ENCODE results near the gene SCP2D1. TPM values are rescaled to one million over a fixed set of nuclear protein-coding genes. Genes with fewer than 3 reads are reported as not detected.

Gene SCP2D1
- total RNA-seq, 4 donors from 2014 or later, result not detected

DNA sequence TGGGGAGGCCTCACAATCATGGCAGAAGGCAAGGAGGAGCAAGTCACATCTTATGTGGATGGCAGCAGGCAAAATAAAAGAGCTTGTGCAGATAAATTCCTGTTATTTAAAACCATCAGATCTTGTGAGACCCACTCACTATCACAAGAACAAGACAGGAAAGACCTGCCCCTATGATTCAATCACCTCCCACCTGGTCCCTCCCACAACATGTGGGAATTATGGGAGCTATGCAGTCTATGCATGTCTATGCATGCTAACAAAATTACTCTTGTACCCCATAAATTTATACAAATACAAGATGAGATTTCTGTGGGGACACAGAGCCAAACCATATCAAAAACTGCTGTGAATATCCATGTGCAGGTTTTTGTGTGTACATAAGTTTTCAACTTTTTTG, 25.6 kb upstream of the SCP2D1 start:
- DNase-seq, result no peak
- H3K9me3 ChIP-seq, result no peaks in the 10 kb centered on the region
- intact Hi-C loops (cut with DNase I; ENCODE audit: low total_unique reads), result no loop called here

DNA sequence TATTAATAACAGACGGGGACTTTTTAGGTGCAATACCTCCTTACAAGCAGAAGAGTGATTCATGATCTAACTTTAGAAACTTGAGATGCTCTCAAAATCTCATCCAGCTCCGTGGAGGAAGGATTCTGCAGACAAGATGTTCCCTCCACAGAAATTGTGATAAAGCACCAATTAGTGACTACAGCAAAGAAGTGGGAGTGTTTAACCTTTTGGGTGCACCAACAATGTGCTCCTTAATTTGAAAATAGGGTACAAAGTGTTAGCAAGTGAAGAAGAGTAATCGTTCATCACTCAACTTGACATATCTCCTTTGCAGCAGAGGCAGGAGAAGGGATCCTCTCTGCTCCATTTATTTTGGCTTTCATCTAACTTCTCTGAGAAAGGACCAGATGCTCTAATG, 22.8 kb upstream of the SCP2D1 start:
- Histone ChIP-seq H3K4me1 (no peaks in the 10 kb centered on the region), H3K27ac (peak overlapping the region; percentile 25 to 56), H3K36me3 (no peaks in the 10 kb centered on the region), H3K4me3 (no peak overlapping the region), H3K27me3 (no peaks in the 10 kb centered on the region), H3K9me3 (no peaks in the 10 kb centered on the region)
- TF ChIP-seq, protein P1, sequence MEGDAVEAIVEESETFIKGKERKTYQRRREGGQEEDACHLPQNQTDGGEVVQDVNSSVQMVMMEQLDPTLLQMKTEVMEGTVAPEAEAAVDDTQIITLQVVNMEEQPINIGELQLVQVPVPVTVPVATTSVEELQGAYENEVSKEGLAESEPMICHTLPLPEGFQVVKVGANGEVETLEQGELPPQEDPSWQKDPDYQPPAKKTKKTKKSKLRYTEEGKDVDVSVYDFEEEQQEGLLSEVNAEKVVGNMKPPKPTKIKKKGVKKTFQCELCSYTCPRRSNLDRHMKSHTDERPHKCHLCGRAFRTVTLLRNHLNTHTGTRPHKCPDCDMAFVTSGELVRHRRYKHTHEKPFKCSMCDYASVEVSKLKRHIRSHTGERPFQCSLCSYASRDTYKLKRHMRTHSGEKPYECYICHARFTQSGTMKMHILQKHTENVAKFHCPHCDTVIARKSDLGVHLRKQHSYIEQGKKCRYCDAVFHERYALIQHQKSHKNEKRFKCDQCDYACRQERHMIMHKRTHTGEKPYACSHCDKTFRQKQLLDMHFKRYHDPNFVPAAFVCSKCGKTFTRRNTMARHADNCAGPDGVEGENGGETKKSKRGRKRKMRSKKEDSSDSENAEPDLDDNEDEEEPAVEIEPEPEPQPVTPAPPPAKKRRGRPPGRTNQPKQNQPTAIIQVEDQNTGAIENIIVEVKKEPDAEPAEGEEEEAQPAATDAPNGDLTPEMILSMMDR (IDR thresholded peaks at IDR 0.05), result no peak
- TF ChIP-seq POLR2A (IDR thresholded peaks at IDR 0.05), result no peak
- intact Hi-C loops (cut with DNase I; ENCODE audit: low total_unique reads), result no loop called here
- peak in 1 of 2 donors; percentile 32 for DNase-seq

More for the DNA sequence above, 25.6 kb upstream of the SCP2D1 start:
- TF ChIP-seq, protein P1 (IDR thresholded peaks at IDR 0.05), result no peak
- no peak for TF ChIP-seq POLR2A (IDR thresholded peaks at IDR 0.05)
- no peak overlapping the region for H3K27ac ChIP-seq
- H3K4me3 ChIP-seq, result no peak overlapping the region
- H3K4me1 ChIP-seq, result no peaks in the 10 kb centered on the region
- no peaks in the 10 kb centered on the region for H3K27me3 ChIP-seq
- no peaks in the 10 kb centered on the region for H3K36me3 ChIP-seq

DNA sequence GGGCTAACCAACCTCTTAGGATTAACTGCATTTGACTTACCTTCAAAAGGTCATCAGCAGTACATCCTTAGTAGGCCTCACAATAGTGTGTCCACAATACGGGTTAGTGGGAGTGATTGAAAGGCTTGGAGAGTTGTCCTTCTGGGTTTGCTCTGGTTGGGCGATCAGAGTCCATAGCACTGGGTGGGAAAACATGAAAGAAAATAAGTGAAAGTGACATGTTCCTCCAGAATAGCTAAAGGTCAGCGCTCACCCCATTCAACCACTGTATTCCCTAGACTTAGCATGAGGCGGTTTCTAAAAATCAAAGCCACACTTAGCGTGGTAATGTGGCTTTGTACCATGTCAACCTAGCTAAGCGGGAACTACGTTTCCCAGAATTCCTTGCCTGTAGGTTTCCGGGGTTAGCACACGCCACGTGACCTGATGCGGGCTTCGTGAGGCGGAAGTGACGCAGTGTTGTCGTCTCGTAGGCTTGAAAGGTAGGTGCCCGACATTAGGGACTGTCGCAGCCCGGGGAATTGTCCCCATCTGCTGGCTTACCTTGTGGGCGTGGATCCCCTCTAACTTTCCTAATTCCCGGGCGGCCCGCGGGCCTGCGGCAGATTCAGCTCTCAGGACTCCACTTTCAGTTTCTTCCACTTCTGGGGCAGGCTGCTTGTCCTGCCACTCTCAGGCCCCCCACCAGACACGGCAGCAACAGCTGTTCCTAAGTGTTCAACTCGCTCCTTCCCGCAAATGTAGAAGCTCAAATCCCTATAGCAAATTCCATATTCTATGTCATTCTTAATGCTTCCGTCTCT, 19.8 kb upstream of the SCP2D1 start:
- Histone ChIP-seq H3K4me1 (no peaks in the 10 kb centered on the region), H3K27ac (peak overlapping the region; percentile 90 to 94)

DNA sequence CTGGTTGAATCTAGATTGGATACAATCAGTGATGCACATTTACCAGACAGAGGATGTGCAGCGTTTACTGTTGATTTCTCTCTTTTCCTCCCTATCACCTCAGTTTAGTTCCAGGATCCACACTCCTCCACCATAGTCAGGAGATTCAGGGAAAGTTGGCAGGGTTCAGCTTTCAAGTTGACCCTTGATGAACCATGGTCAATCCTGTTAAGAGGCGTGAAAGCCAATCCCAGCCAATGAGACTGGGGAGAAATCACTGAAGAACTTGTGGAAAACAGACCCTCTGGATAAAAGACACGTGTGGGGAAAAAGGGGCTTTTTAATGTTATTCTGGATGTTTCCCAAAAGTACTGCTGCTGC, 19.2 kb upstream of the SCP2D1 start:
- no peaks in the 10 kb centered on the region for H3K4me1 ChIP-seq
- intact Hi-C loops (cut with DNase I; ENCODE audit: low total_unique reads), result no loop called here
- H3K36me3 ChIP-seq, result no peaks in the 10 kb centered on the region
- H3K4me3 ChIP-seq, result peak overlapping the region; percentile 52 to 59
- no peaks in the 10 kb centered on the region for H3K9me3 ChIP-seq
- H3K27ac ChIP-seq, result peak overlapping the region; percentile 90 to 94
- no peaks in the 10 kb centered on the region for H3K27me3 ChIP-seq
- DNase-seq, result no peak
- TF ChIP-seq, protein P1 (IDR thresholded peaks at IDR 0.05), result no peak
- no peak for TF ChIP-seq POLR2A (IDR thresholded peaks at IDR 0.05)

More for the DNA sequence above, 19.8 kb upstream of the SCP2D1 start:
- Histone ChIP-seq H3K4me3 (peak overlapping the region; percentile 52 to 59), H3K9me3 (no peaks in the 10 kb centered on the region), H3K27me3 (no peaks in the 10 kb centered on the region), H3K36me3 (no peaks in the 10 kb centered on the region)
- TF ChIP-seq, protein P1 (IDR thresholded peaks at IDR 0.05), result peak in 2 of 4 experiments; percentile 10 to 17
- peak; percentile 72 to 81 for TF ChIP-seq POLR2A (IDR thresholded peaks at IDR 0.05)
- intact Hi-C loops (cut with DNase I; ENCODE audit: low total_unique reads), result no loop called here
- DNase-seq, result peak; percentile 82 to 91

DNA sequence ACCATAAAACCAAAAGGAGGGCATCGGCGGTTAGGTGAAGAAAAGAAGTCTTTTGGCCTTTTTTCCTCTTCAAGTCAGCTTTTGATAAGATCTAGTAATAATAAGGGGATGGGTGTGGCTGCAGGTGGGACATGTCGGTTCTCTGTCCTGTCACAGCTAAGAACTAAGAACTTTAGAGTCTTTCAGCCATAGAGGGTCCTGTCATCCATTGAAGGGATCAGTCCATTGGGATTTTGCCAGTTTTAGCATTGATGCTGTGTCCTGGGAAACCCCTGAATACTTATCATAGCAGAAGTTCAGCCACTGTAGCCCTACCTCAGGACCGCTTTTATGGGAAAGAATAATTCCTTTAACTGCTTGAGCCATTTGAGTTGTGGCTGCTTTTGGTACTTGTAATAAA, 18.2 kb upstream of the SCP2D1 start:
- H3K27me3 ChIP-seq, result no peaks in the 10 kb centered on the region
- DNase-seq, result no peak
- H3K9me3 ChIP-seq, result no peaks in the 10 kb centered on the region
- H3K36me3 ChIP-seq, result no peaks in the 10 kb centered on the region
- TF ChIP-seq, protein P1 (IDR thresholded peaks at IDR 0.05), result no peak
- no peak for TF ChIP-seq POLR2A (IDR thresholded peaks at IDR 0.05)
- H3K4me3 ChIP-seq, result no peak overlapping the region
- no peak overlapping the region for H3K27ac ChIP-seq
- H3K4me1 ChIP-seq, result no peaks in the 10 kb centered on the region
- intact Hi-C loops (cut with DNase I; ENCODE audit: low total_unique reads), result no loop called here

Measured in uterus (tissue), 4 donors.